Glomerular visceral epithelial cell (primary cell): ENCODE data around the gene COL5A1.

Experiments used
- DNase-seq: peaks from one replicate; pipeline ENCODE4 v3.0.0-alpha.2; 2016; ENCODE audit errors: extremely low spot score

The COL5A1 gene

DNA sequence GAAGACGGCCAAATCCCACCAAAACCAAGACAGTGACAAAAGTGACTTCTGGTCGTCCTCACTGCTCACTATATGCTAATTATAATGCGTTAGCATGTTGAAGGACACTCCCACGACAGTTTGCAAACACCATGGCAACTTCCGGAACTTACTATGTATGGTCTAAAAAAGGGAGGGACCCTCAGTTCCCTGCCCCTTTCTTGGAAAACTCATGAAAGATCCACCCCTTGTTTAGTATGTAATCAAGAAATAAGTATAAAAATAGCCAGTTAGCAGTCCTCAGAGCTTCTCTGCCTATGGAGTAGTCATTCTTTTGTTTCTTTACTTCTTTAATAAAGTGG, 248.5 kb downstream of the COL5A1 start:
- DNase-seq, result no peak

DNA sequence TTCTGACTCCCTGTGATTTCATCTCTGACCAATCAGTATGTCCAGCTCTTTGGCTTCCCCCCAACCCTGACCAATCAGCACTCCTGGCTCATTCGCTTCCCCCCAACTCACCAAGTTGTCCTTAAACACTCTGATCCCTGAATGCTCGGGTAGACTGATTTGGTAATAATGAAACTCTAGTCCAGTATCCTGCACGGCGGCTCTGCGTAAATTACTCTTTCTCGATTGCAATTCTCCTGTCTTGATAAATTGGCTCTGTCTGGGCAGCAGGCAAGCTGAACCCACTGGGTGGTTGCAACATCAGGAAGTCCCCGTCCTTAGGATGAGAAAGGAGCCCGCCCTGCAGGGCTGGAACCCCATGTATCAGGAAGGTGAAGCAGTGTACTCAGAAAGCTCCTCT, 249.4 kb downstream of the COL5A1 start:
- DNase-seq, result no peak

DNA sequence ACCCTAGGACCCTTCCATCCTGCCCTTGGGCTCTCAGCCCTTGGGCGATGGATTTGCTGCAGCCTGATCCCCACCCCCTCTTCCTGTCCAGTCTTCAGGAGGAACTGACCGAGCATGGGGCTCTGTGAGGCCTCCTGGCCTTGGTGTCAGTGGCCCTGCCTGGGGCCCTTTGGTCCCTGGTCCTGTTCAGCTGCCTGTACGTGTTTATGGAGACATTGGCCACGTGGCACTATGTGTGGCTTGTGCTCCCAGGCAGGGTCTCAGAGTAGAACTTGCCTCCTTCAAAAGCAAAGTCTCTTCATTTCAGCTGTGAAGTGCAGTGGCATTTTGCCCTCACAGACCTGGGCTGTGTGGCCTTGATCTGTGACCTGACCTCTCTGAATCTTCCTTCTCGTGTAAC, 250.1 kb downstream of the COL5A1 start:
- no peak for DNase-seq

DNA sequence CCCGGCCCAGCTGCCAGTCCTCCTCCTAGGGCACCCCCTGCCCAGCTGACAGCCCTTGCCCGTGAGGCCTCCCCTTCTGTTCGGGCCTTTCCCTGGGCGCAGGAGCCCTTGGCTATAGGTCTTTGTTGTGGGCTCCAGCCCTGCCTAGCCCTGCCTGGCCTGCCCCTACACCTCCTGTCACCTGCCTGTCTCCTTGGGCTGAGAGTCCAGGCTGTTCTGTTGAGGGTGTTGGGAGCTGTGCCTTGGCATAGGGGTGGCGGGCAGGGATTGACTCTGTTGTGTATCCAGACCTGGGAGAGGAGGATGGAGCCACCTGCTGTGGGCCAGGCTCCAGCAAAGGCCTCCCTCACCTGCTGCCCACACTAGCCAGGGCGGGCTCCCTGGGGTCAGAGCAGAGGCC, 250.6 kb downstream of the COL5A1 start:
- DNase-seq, result no peak

DNA sequence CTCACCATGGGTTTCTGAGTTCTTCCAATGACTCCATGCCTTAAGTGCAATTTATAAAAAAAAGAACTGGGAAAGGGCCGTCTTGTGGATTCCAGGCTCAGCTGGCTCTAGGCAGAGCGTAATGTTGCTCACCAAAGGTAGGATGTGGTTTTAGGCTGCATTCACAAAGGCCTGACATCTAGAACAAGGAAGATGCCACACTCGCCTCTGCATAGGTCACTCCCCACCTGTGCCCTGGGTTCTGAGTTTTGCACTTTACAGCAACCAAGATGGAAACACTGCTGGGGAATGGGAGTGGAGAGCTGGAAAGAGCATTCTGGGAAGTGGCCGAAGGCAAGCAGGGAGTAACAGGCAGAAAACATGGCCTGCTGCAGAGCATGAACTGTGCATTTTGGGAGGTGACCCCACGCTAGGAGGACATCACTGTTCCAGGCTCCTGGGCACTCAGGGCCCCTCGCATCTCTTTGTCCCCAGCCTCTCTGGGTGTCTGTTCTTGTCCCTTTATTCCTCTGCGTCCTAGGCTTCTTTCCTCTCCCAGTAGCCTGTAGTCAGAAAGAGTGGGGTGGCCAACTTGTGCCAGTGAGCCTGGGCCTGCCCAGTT, 251.3 kb downstream of the COL5A1 start:
- DNase-seq, result no peak
